ENCODE data around the gene HYI. TPM values are rescaled to one million over a fixed set of nuclear protein-coding genes. Genes with fewer than 3 reads are reported as not detected.

HYI gene
- total and polyA plus RNA-seq, 9 donors: 17.8 to 29.2 (median 22.2) TPM

GRCh38 chr1:43405219-43405875, 48.4 kb downstream of the HYI start:
- H3K36me3 ChIP-seq (ENCODE audit: control insufficient read depth, insufficient read depth, low read length): peaks cover 64% of the 10 kb centered on the region
- WGBS (ENCODE audit: insufficient coverage): 94% methylated on average over 4 of the region's 6 CpGs

GRCh38 chr1:43404353-43404752, 49.4 kb downstream of the HYI start:
- DNase-seq: no peak
- 94% methylated on average over 5 of the region's 6 CpGs for WGBS (ENCODE audit: insufficient coverage)
- H3K9me3 ChIP-seq (replicated peaks; ENCODE audit: control insufficient read depth, low read depth, low read length): no peaks in the 10 kb centered on the region
- no peak overlapping the region for H3K27ac ChIP-seq (ENCODE audit: low read length)
- H3K4me3 ChIP-seq (ENCODE audit: low read length): no peak overlapping the region
- H3K36me3 ChIP-seq (ENCODE audit: control insufficient read depth, insufficient read depth, low read length): peaks cover 64% of the 10 kb centered on the region
- no peaks in the 10 kb centered on the region for H3K27me3 ChIP-seq (ENCODE audit: control insufficient read depth, insufficient read depth, low read length)
- H3K4me1 ChIP-seq (ENCODE audit: control insufficient read depth, insufficient read depth, low read length): no peaks in the 10 kb centered on the region

More at GRCh38 chr1:43405219-43405875, 48.4 kb downstream of the HYI start:
- Histone ChIP-seq H3K27me3 (ENCODE audit: control insufficient read depth, insufficient read depth, low read length) (no peaks in the 10 kb centered on the region), H3K27ac (ENCODE audit: low read length) (no peak overlapping the region), H3K4me3 (ENCODE audit: low read length) (no peak overlapping the region), H3K4me1 (ENCODE audit: control insufficient read depth, insufficient read depth, low read length) (no peaks in the 10 kb centered on the region), H3K9me3 (replicated peaks; ENCODE audit: control insufficient read depth, low read depth, low read length) (no peaks in the 10 kb centered on the region)
- DNase-seq: no peak

DNA sequence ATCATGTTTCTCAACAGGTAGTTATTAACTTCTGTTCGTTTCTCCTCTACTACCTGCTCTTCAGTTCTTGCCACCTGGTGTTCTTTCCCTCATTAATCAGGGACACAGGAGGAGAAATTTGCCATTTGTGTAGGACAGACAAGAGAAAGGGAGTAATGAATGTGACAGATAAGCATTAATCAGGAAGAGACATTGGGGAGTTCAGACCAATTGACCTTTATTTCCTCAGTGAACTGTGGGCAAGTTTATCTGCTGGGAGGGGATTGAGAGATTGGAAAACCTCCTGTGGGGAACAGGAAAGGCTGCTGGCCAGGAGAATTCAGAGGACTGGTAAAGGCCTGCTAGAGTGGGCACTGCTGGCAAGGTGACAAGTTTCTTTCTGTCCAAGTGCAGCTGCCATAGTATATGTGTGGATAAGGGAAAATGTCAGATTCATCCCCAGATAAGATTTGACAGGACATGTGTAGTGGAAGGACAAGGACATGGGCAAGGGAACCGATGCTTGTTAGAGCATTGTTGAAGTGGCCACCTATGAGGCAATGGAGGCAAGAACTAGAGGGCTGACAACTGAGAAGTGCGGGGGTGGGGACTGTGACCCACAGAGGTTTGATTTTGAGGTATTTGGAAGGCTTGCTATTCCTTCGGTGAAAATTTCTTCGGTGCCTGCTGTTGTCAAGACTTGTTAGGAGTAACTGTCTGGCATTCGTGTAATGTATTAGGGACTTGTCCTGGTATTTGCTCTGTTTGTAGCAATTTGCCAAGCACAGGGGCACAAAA, 51.5 kb downstream of the HYI start:
- H3K4me3 ChIP-seq (ENCODE audit: low read length): no peak overlapping the region
- 94% methylated on average over 4 of the region's 6 CpGs for WGBS (ENCODE audit: insufficient coverage)
- no peak for DNase-seq
- H3K4me1 ChIP-seq (ENCODE audit: control insufficient read depth, insufficient read depth, low read length): no peaks in the 10 kb centered on the region
- H3K9me3 ChIP-seq (replicated peaks; ENCODE audit: control insufficient read depth, low read depth, low read length): no peaks in the 10 kb centered on the region
- no peak overlapping the region for H3K27ac ChIP-seq (ENCODE audit: low read length)
- peaks cover 53% of the 10 kb centered on the region for H3K36me3 ChIP-seq (ENCODE audit: control insufficient read depth, insufficient read depth, low read length)
- H3K27me3 ChIP-seq (ENCODE audit: control insufficient read depth, insufficient read depth, low read length): no peaks in the 10 kb centered on the region

Other genes starting within 250 kb of the HYI start
- gene TMEM125, start 183.9 kb downstream of the HYI start, total RNA-seq: not detected
- gene TMEM125, start 183.9 kb downstream of the HYI start, polyA plus RNA-seq (ENCODE audit: insufficient read depth in 1 of 8, insufficient read length in 8 of 8, low replicate concordance in 1 of 8): 1 to 10 TPM in 1 of 8 donors, under 1 TPM in 3, not detected in 4; 0.09 to 2.4 (median 0.34) TPM
- gene C1orf210, start 168.3 kb downstream of the HYI start, total RNA-seq: not detected
- 1 to 10 TPM in 1 of 8 donors, under 1 TPM in 2, not detected in 5; 0.13 to 2.9 (median 0.80) TPM for gene C1orf210, start 168.3 kb downstream of the HYI start, polyA plus RNA-seq (ENCODE audit: insufficient read depth in 1 of 8, insufficient read length in 8 of 8, low replicate concordance in 1 of 8)
- 32.7 TPM for gene TIE1, start 152.9 kb downstream of the HYI start, total RNA-seq
- 10 to 100 TPM; 38.5 to 58.0 (median 45.0) TPM for gene TIE1, start 152.9 kb downstream of the HYI start, polyA plus RNA-seq (ENCODE audit: insufficient read depth in 1 of 8, insufficient read length in 8 of 8, low replicate concordance in 1 of 8)
- gene MPL, start 116.1 kb downstream of the HYI start, total RNA-seq: 0.09 TPM
- gene MPL, start 116.1 kb downstream of the HYI start, polyA plus RNA-seq (ENCODE audit: insufficient read depth in 1 of 8, insufficient read length in 8 of 8, low replicate concordance in 1 of 8): under 1 TPM in 5 of 8 donors, not detected in 3; 0.10 to 0.18 (median 0.16) TPM
- gene CDC20, start 95.0 kb downstream of the HYI start, total RNA-seq: 12.5 TPM
- gene CDC20, start 95.0 kb downstream of the HYI start, polyA plus RNA-seq (ENCODE audit: insufficient read depth in 1 of 8, insufficient read length in 8 of 8, low replicate concordance in 1 of 8): 10 to 100 TPM; 17.4 to 28.8 (median 22.5) TPM
- gene ELOVL1, start 85.9 kb downstream of the HYI start, total RNA-seq: 25.4 TPM
- 10 to 100 TPM; 37.1 to 51.1 (median 39.6) TPM for gene ELOVL1, start 85.9 kb downstream of the HYI start, polyA plus RNA-seq (ENCODE audit: insufficient read depth in 1 of 8, insufficient read length in 8 of 8, low replicate concordance in 1 of 8)
- 33.9 TPM for gene MED8, start 64.1 kb downstream of the HYI start, total RNA-seq
- gene MED8, start 64.1 kb downstream of the HYI start, polyA plus RNA-seq (ENCODE audit: insufficient read depth in 1 of 8, insufficient read length in 8 of 8, low replicate concordance in 1 of 8): 10 to 100 TPM; 24.7 to 35.0 (median 27.9) TPM
- 18.8 TPM for gene SZT2, start 64.0 kb downstream of the HYI start, total RNA-seq
- 10 to 100 TPM; 10.5 to 20.1 (median 14.8) TPM for gene SZT2, start 64.0 kb downstream of the HYI start, polyA plus RNA-seq (ENCODE audit: insufficient read depth in 1 of 8, insufficient read length in 8 of 8, low replicate concordance in 1 of 8)
- gene PTPRF, start 77.0 kb upstream of the HYI start, total RNA-seq: 9.3 TPM
- gene PTPRF, start 77.0 kb upstream of the HYI start, polyA plus RNA-seq (ENCODE audit: insufficient read depth in 1 of 8, insufficient read length in 8 of 8, low replicate concordance in 1 of 8): 10 to 100 TPM; 13.0 to 41.2 (median 21.5) TPM
- 21.3 TPM for gene KDM4A, start 196.2 kb upstream of the HYI start, total RNA-seq
- 10 to 100 TPM; 18.1 to 29.5 (median 23.2) TPM for gene KDM4A, start 196.2 kb upstream of the HYI start, polyA plus RNA-seq (ENCODE audit: insufficient read depth in 1 of 8, insufficient read length in 8 of 8, low replicate concordance in 1 of 8)